Stomach (tissue), 4 donors: ENCODE data around the gene ADGRD1.

Experiments used
- POLR2A ChIP-seq, 4 donors: fragments of 450-650 bp; IDR thresholded peaks; one replicate each; pipeline ENCODE4 v1.6.1; 2016; ENCODE audit warnings: antibody characterized with exemption in 4 of 4, control low read depth in 2 of 4, mild to moderate bottlenecking in 1 of 4, moderate library complexity in 1 of 4
- POLR2AphosphoS5 ChIP-seq, 3 donors: sonication (generic); formaldehyde crosslinking; IDR thresholded peaks; one replicate each; pipeline ENCODE4 v1.6.1; 2016; ENCODE audit warnings: antibody characterized with exemption in 3 of 3
- TF ChIP-seq, protein P1 (sequence below), 7 experiments: fragments of 450-650 bp in 4 of 7; fragments of 200-600 bp in 3 of 7; sonication (generic) in 3 of 7; IDR thresholded peaks; one replicate each; pipeline ENCODE4 v1.5.1; 2016 to 2019; ENCODE audit warnings: antibody characterized with exemption in 7 of 7, control low read depth in 2 of 7, mild to moderate bottlenecking in 1 of 7

- TF ChIP-seq, protein P1, sequence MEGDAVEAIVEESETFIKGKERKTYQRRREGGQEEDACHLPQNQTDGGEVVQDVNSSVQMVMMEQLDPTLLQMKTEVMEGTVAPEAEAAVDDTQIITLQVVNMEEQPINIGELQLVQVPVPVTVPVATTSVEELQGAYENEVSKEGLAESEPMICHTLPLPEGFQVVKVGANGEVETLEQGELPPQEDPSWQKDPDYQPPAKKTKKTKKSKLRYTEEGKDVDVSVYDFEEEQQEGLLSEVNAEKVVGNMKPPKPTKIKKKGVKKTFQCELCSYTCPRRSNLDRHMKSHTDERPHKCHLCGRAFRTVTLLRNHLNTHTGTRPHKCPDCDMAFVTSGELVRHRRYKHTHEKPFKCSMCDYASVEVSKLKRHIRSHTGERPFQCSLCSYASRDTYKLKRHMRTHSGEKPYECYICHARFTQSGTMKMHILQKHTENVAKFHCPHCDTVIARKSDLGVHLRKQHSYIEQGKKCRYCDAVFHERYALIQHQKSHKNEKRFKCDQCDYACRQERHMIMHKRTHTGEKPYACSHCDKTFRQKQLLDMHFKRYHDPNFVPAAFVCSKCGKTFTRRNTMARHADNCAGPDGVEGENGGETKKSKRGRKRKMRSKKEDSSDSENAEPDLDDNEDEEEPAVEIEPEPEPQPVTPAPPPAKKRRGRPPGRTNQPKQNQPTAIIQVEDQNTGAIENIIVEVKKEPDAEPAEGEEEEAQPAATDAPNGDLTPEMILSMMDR (IDR thresholded peaks at IDR 0.05): no peak
- TF ChIP-seq POLR2AphosphoS5 (IDR thresholded peaks at IDR 0.05) (no peak), POLR2A (IDR thresholded peaks at IDR 0.05) (no peak)
Observed at GRCh38 chr12:130960787-130961186, 7.1 kb downstream of the ADGRD1 start.
